ENCODE measurements around the gene ARMC7.
A peak's percentile ranks its signal among the peaks of the same experiment; 100 is the strongest.
"Not testable (repeated sequence)": the region's sequence is repeated elsewhere in the genome, so short reads cannot be mapped to it uniquely, and the experiment has no call there.

Gene ARMC7

DNA sequence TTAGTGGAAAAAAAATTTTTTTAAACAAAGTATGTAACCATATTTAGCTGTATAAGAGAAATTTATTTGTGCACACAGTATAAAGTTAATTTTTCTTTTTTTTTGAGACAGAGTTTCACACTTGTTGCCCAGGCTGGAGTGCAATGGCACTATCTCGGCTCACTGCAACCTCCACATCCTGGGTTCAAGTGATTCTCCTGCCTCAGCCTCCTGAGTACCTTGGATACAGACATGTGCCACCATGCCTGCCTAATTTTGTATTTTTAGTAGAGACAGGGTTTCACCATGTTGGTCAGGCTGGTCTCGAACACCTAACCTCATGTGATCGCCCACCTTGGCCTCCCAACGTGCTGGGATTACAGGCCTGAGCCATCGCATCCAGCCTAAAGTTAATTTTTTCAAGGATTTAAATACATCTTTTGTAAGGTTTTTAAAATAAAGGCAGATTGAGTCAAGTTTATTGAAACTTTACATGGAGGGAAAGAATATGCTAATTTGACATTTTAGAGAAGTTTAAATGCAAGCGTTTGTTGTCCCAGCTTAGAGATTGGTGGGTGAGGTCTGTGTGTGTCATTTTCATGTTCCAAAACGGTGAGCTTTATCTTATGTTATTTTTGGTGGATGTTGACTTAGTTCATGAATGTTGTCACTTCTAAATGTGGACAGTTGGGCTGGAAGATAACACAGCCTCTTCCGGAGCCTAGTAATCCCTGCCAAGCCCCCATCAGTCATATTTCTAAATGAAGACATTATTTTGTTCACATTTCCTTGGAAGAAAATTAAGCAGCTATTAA, 38.1 kb upstream of the ARMC7 start:
- H3K4me3 Mint-ChIP-seq; ATAC-seq (replicated peaks); H3K4me1 Mint-ChIP-seq (ENCODE audit: low read depth in 2 of 2); DNase-seq; H3K27me3 Mint-ChIP-seq; H3K27ac Mint-ChIP-seq; H3K9me3 Mint-ChIP-seq; H3K36me3 Mint-ChIP-seq (ENCODE audit: insufficient read depth): not testable (repeated sequence)

DNA sequence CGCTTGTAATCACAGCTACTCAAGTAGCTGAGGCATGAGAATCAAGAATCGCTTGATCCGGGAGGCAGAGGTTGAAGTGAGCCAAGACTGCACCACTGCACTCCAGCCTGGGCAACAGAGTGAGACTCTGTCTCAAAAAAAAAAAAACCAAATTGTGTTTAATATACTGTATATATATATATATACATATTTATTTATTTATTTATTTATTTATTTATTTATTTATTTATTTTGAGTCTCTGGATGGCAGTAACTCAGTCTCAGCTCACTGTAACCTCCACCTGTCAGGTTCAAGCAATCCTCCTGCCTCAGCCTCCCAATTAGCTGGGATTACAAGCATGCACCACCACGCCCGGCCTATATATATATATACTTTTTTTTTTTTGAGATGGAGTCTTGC, 36.9 kb upstream of the ARMC7 start:
- H3K27ac Mint-ChIP-seq; ATAC-seq (replicated peaks); H3K36me3 Mint-ChIP-seq (ENCODE audit: insufficient read depth); H3K4me1 Mint-ChIP-seq (ENCODE audit: low read depth in 2 of 2); H3K27me3 Mint-ChIP-seq; DNase-seq; H3K4me3 Mint-ChIP-seq; H3K9me3 Mint-ChIP-seq: not testable (repeated sequence)

DNA sequence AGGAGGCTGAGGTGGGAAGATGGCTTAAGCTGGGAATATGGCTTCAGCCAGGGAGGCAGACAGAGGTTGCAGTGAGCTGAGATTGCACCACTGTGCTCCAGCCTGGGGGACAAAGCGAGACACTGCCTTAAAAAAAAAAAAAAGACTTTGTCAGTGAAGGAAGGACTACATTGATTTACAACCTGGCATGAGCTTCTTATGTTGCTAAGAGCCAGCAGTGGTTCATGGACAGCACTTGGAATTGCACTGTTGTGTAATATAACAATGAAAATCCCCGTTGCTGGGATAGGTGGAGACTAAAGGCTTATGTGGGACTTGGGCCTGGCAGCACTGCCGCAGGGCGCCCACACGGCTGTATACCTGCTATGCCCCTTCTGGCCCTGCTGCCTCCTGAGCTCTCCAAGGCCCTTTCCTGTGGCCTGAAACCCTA, 36.1 kb upstream of the ARMC7 start:
- Mint-ChIP-seq H3K4me1 (ENCODE audit: low read depth in 2 of 2) (peaks cover 5 to 6% of the 10 kb centered on the region in 2 donors), H3K27ac (peak overlapping the region in 1 of 2 donors; percentile 13), H3K4me3 (no peak overlapping the region), H3K36me3 (ENCODE audit: insufficient read depth) (no peaks in the 10 kb centered on the region), H3K9me3 (no peaks in the 10 kb centered on the region), H3K27me3 (no peaks in the 10 kb centered on the region)
- no peak for DNase-seq
- no peak for ATAC-seq (replicated peaks)

DNA sequence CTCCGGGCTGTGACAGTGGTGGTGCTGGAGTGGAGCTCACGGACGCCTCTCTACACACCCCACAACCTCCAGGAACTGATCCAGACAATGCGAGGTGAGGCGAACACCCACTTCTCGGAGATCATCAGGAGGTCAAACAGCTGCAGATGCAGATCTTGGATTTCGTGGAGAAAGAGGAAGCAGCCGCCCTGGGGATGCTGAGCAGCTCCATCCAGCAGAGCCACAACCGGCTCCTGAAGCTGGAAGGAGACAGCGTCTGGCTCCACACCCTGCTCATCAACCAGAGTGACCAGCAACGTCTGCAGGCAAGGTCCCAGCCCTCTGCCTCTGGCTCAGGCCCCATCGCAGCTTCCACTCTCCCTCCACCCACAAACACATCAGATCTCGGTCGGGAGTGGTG, 35.2 kb upstream of the ARMC7 start:
- Mint-ChIP-seq H3K27me3 (no peaks in the 10 kb centered on the region), H3K36me3 (ENCODE audit: insufficient read depth) (no peaks in the 10 kb centered on the region), H3K9me3 (no peaks in the 10 kb centered on the region), H3K27ac (no peak overlapping the region), H3K4me3 (no peak overlapping the region), H3K4me1 (ENCODE audit: low read depth in 2 of 2) (peaks cover 5 to 6% of the 10 kb centered on the region in 2 donors)
- no peak for DNase-seq
- no peak for ATAC-seq (replicated peaks)

DNA sequence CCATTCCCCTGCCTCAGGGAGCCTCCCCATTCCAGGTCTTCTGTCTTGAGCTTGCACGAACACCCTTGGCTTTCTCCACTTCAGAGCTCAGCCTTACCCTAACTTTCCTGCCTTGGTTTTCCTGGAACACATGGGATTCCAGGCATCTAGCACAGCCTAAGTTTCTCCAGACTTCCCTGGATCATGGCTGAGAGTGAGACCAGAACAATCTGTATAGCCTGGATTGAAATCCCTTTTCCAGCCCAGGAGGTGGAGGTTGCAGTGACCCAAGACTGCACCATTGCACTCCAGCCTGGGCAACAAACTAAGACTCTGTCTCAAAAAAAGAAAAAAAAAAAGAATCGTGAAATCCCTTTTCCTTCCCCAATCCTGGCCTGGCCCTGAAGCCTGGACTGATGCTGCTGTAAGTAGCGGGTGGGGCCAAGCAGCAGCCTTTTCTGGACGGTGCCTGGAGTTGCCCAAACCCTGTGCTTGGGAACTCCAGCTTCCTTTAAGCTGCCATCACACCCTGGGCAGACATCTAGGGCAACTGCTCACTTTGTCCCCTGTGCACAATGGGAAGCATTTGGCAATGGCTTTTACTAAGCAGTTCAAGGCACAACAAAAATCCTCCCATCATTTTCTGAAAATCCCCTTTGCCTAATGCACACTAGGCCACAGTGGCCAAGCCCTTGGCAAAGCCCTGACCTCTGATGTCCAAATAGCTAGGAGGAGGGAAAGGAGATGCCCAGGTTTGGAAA, 34.0 kb upstream of the ARMC7 start:
- no peak for ATAC-seq (replicated peaks)
- peaks cover 5 to 6% of the 10 kb centered on the region in 2 donors for H3K4me1 Mint-ChIP-seq (ENCODE audit: low read depth in 2 of 2)
- H3K36me3 Mint-ChIP-seq (ENCODE audit: insufficient read depth) = peaks cover under 1% of the 10 kb centered on the region
- H3K27ac Mint-ChIP-seq = peak overlapping the region in 1 of 2 donors; percentile 20
- no peaks in the 10 kb centered on the region for H3K27me3 Mint-ChIP-seq
- DNase-seq = no peak
- H3K9me3 Mint-ChIP-seq = no peaks in the 10 kb centered on the region
- no peak overlapping the region for H3K4me3 Mint-ChIP-seq

DNA sequence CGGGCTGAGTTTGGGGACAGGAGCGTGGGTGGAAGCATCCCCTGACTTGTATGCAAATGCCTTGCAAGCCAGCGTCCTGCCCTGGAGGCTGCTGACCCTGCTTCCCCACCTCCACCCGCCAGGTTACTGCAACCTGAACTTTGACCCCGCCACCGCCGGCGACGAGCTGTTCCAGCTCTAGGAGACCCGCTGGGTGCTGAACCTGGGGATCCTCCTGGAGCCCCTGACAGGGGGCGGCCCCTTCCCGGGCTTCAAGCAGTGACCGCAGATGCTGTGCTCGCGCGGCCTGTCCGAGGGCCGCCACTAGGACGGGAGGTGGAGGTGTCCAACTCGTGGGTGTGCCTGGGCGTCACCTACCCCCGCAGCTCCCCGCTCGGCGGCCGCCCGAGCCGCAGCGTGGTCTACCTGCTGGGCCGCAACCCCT, 32.7 kb upstream of the ARMC7 start:
- ATAC-seq (replicated peaks) (no peak), DNase-seq (no peak)
- H3K27ac Mint-ChIP-seq = peak overlapping the region; percentile 49 to 54
- H3K9me3 Mint-ChIP-seq = no peaks in the 10 kb centered on the region
- H3K27me3 Mint-ChIP-seq = peaks cover 0 to 6% of the 10 kb centered on the region in 2 donors
- H3K4me1 Mint-ChIP-seq (ENCODE audit: low read depth in 2 of 2) = peaks cover 5 to 6% of the 10 kb centered on the region in 2 donors
- H3K4me3 Mint-ChIP-seq = peak overlapping the region; percentile 74 to 81
- peaks cover 2% of the 10 kb centered on the region for H3K36me3 Mint-ChIP-seq (ENCODE audit: insufficient read depth)

DNA sequence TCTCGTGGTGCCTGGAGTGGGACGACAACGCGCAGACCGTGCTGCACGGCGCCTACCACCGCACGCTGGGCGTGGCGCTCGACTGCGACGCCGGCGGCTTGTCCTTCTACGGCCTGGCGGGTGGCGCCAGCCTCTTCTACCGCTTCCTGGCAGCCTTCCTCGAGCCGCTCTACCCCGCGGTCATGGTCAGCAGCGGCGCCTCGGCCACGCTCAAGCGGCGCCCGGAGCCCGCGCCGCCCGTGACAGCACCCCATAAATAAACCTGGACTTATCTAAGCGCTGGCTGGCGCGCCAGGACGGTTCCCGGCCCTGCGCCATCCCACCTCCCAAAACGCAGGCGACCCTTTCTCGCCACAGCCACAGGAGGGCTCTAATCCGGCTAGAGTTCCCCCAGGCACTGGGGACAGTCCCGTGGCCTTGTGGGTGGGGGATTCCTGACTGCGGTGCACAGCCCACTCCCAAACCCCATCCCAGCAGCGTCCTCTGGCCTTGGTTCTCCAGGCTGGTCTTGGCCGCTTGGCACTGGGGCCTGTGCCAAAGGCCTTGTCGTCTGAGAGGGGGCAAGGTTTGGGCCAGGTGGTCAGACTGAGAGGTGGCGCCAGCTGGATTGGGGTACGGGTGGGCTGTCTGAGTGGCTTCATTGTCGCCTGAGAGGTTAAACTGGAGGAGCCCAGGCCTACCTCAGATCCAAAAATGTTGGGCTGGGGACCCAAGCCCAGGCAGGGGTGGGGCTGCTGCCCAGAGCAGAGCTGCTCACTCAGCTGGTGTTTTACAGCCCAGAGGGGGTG, 32.1 kb upstream of the ARMC7 start:
- Mint-ChIP-seq H3K36me3 (ENCODE audit: insufficient read depth) (peaks cover 2% of the 10 kb centered on the region), H3K4me1 (ENCODE audit: low read depth in 2 of 2) (peaks cover 5 to 6% of the 10 kb centered on the region in 2 donors), H3K4me3 (peak overlapping the region; percentile 74 to 81), H3K27me3 (peaks cover 0 to 12% of the 10 kb centered on the region in 2 donors), H3K27ac (peak overlapping the region; percentile 49 to 54), H3K9me3 (no peaks in the 10 kb centered on the region)
- ATAC-seq (replicated peaks) = peak; percentile 90
- DNase-seq = peak; percentile 17 to 41 (median 31)

DNA sequence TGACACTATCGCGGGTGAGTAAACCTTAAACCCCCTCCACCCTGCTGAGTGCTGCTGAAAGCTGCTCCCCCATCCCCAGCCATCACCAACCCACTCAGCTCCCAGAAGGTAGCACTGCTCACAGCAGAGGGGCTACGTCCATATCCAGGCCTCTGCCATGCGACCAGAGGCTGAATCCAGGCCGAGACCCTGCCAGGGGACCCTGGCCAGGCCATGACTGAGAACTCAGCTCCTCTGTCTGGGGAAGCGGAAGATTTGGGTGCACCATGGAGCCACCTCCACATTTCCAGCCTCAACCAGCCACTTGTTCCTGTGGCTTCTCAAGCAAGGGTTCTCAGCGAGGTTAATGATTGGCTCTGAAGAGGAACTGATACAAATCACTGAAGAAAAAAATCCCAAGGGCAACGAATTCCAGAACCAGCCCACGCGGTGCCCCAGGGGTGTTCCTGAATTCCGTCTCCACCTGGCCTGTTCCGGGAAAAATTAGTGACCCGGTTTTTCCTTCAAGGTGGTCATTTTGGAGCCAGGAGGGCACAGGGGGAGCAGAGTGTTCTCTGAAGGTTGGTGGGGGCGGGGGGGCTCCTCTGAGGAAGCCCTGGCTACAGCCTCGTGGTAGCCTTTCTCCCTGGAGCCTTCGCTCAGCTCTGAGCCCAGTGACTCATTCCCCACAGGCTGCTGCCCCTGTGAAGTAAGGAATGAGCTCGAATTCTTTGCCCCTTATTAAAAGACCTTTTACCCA, 31.3 kb upstream of the ARMC7 start:
- H3K27me3 Mint-ChIP-seq = peaks cover 0 to 16% of the 10 kb centered on the region in 2 donors
- H3K4me3 Mint-ChIP-seq = peak overlapping the region in 1 of 2 donors; percentile 81
- H3K4me1 Mint-ChIP-seq (ENCODE audit: low read depth in 2 of 2) = peaks cover 5 to 6% of the 10 kb centered on the region in 2 donors
- no peak for DNase-seq
- H3K27ac Mint-ChIP-seq = peak overlapping the region in 1 of 2 donors; percentile 29
- H3K36me3 Mint-ChIP-seq (ENCODE audit: insufficient read depth) = peaks cover 2% of the 10 kb centered on the region
- ATAC-seq (replicated peaks) = no peak
- no peaks in the 10 kb centered on the region for H3K9me3 Mint-ChIP-seq

DNA sequence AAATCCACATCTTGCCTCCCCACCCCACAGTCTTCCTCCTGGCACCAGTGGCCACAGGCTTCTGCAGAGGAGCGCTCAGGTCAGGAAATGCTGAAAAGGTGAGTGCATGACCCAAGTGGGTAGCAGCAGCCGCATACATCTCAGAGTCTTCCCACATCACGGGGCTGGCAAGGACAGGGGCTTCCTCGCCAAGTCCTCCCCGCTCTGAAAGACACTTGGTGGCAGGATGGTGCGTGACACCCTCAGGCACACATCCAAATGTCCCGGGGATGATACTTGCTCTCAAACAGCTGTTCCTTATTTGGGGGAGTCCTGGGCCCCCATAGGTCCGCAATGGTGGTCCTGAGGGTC, 30.8 kb upstream of the ARMC7 start:
- DNase-seq = no peak
- Mint-ChIP-seq H3K36me3 (ENCODE audit: insufficient read depth) (peaks cover 2% of the 10 kb centered on the region), H3K27me3 (peaks cover 0 to 16% of the 10 kb centered on the region in 2 donors), H3K9me3 (no peaks in the 10 kb centered on the region), H3K4me3 (no peak overlapping the region), H3K27ac (peak overlapping the region in 1 of 2 donors; percentile 29), H3K4me1 (ENCODE audit: low read depth in 2 of 2) (peaks cover 5 to 6% of the 10 kb centered on the region in 2 donors)
- ATAC-seq (replicated peaks) = no peak

DNA sequence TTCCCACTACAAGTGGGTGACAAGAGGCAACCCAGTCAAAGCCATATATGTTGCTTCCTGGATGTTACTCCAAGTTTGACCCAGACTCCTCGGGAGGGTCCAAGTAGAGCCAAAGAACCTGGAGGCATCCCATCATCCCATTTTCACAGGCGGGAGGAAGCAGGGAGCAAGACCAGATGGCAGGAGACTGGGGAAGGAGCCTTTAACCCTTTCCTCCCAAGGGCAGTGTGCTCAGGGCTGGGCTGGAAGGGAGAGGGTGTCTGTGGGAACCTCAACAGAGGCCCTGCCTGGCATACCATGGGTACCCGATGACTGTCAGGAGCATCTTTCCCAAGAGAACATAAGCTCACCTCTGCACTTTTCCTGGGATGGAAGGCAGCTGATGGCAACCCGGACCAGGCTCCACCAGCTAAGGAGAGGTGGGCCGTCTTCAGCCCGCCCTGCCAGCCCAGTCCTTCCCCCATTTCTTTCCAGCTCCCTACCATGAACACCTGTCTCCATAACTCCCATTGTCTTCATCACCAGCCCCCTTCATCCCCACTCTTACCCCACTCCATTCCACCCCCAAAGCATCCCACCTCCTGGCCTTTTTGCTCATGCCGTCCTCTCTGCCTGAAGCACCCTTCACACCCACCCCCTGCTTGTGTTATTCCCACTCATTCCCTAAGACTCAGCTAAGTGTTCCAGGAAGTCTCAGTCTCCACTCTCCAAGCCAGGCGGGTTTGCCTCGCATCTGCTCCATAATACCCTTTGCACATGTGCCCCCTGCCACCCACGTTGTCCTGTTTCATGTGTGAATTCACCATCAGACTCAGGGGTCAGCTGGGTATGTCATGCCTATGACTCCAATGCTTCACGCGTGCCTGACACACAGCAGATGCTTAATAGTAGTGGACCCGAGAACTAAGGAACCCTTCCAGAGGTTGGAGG, 27.9 kb upstream of the ARMC7 start:
- no peaks in the 10 kb centered on the region for H3K9me3 Mint-ChIP-seq
- H3K4me3 Mint-ChIP-seq = no peak overlapping the region
- no peak for DNase-seq
- H3K27me3 Mint-ChIP-seq = peaks cover 0 to 16% of the 10 kb centered on the region in 2 donors
- H3K4me1 Mint-ChIP-seq (ENCODE audit: low read depth in 2 of 2) = peaks cover 5 to 12% of the 10 kb centered on the region in 2 donors
- H3K27ac Mint-ChIP-seq = no peak overlapping the region
- H3K36me3 Mint-ChIP-seq (ENCODE audit: insufficient read depth) = peaks cover 2% of the 10 kb centered on the region
- ATAC-seq (replicated peaks) = no peak

DNA sequence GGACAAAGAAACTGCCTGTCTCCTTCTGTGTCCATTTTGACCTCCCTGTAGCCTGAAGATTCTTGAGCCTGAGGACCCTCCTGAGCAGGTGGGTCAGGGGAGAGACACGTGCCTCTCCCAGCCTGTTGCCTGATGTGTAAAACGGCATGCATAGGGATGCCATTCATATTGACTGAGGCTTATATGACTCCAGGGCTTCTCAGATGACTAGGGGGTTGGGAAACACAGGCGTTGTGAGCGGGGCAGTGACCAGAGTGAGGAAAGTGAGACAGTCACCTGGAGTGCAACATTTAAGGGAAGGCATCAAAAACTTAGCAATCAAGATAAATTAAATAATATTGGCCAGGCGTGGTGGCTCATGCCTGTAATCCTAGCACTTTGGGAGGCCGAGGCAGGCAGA, 27.1 kb upstream of the ARMC7 start:
- H3K27ac Mint-ChIP-seq = no peak overlapping the region
- H3K9me3 Mint-ChIP-seq = no peaks in the 10 kb centered on the region
- peaks cover 0 to 16% of the 10 kb centered on the region in 2 donors for H3K27me3 Mint-ChIP-seq
- ATAC-seq (replicated peaks) = no peak
- DNase-seq = no peak
- peaks cover 2% of the 10 kb centered on the region for H3K36me3 Mint-ChIP-seq (ENCODE audit: insufficient read depth)
- peaks cover under 1 to 13% of the 10 kb centered on the region in 2 donors for H3K4me1 Mint-ChIP-seq (ENCODE audit: low read depth in 2 of 2)
- H3K4me3 Mint-ChIP-seq = no peak overlapping the region

DNA sequence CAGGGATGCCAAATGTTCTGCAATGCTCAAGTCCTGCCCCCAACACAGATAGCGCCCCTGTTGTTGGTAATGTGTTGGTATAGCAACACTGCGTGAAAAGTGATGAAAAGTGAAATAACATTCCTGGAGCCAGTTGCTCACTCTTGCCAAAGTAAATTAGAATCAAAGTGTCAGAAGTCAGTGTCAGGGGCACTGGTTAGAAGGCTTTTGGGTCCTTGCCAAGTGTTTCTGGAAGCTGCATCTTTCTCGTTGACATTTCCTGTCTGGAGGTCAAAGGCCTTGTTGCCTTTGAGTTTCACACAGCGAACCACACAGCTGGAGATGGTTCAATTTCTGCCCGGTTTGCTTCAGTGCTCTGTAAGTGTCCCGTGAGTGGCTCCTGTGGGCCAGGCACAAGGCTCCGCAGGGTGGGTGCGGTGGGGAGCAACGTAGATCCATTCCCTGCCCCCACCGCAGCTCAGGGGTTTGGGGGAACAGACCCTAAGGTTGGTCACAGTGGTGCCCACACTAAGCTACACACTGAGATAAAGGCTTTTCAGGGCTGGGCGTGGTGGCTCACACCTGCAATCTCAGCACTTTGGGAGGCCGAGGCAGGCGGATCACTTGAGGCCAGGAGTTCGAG, 25.6 kb upstream of the ARMC7 start:
- peaks cover 0 to 11% of the 10 kb centered on the region in 2 donors for H3K4me1 Mint-ChIP-seq (ENCODE audit: low read depth in 2 of 2)
- peaks cover 2% of the 10 kb centered on the region for H3K36me3 Mint-ChIP-seq (ENCODE audit: insufficient read depth)
- no peak for DNase-seq
- H3K4me3 Mint-ChIP-seq = no peak overlapping the region
- no peak for ATAC-seq (replicated peaks)
- H3K27ac Mint-ChIP-seq = peak overlapping the region in 1 of 2 donors; percentile 28
- no peaks in the 10 kb centered on the region for H3K9me3 Mint-ChIP-seq
- H3K27me3 Mint-ChIP-seq = peaks cover 0 to 16% of the 10 kb centered on the region in 2 donors

All from effector memory CD8-positive, alpha-beta T cell (primary cell).